HUDEP-2 (cell line): ENCODE measurements around the gene GPR161.

ENCODE experiments used
- DNase-seq, 76 experiments: peaks; one replicate each; lab custom pipeline; 2025; ENCODE audit not compliant: unreplicated experiment in 76 of 76; lab: John Stamatoyannopoulos, UW

Gene GPR161

DNA sequence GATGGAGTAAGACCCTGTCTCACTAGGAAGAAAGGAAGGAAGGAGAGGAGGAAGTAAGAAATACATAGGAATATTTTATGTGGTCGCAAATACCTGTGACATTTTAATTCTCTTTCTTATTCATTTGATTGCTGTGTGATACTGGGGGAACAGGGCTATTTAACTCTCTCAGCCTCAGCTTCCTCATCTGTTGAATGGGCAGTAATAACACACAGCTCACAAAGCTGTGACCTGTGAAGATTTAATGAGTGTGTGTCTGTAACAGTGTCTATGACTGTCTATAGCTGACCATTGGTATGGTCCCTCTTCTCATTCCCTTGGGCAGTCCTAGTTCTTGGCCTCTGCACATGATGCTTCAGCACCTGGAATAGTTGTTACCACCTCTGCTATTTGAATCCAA lies 13.6 kb upstream of the GPR161 start:
- no peak for DNase-seq

DNA sequence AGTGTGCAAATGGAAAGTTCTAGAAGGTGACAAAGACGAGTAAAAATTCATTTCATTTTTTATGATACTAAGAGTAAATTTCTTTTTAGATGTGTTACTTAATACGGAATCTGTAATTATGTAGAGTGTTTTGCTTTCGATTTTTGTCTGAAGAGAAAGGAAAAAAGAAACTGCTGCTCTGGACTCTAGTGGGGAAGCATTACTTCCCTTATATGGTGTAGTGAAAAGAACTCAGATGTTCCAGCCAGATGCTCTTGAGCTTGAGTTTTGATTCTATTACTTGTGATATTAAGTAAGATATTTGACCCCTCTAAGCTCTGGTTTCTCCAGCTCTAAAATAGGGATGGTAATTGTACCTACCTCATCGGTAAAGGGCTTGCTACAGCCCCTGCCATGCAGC lies 12.2 kb upstream of the GPR161 start:
- no peak for DNase-seq

DNA sequence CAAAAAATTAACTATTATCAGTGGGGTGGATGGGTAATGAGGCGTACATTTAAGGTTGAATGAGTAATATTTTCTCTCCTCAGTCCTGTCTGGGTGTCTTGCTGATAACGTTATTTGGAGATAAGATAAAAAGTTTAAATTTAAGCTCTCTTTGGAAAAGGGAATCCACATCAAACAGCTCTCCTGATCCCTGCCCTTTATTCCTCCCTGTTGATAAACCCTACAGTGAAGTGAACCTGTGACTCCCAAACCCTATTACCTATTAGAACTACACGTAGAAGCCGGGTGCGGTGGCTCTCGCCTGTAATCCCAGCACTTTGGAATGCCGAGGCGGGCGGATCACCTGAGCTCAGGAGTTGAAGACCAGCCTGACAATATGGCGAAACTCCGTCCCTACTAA lies 9.9 kb upstream of the GPR161 start:
- no peak for DNase-seq

DNA sequence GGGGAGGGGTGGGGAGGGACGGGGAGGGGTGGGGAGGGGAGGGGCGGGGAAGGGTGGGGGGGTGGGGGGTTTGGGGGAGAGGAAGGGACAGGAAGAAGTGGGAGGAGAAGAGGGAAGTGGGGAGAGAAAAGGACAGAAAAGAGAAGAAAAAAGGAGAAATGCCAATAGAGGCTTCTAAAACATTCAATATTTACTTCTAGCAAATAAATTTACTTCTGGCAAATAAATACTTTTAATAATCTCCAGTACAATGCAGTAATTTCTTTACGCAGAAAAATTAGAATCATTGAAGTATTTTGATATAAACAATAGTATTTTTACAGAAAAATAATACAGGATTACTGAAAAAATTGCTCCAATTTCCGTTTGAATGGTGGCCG lies 9.4 kb upstream of the GPR161 start:
- DNase-seq, result no peak

DNA sequence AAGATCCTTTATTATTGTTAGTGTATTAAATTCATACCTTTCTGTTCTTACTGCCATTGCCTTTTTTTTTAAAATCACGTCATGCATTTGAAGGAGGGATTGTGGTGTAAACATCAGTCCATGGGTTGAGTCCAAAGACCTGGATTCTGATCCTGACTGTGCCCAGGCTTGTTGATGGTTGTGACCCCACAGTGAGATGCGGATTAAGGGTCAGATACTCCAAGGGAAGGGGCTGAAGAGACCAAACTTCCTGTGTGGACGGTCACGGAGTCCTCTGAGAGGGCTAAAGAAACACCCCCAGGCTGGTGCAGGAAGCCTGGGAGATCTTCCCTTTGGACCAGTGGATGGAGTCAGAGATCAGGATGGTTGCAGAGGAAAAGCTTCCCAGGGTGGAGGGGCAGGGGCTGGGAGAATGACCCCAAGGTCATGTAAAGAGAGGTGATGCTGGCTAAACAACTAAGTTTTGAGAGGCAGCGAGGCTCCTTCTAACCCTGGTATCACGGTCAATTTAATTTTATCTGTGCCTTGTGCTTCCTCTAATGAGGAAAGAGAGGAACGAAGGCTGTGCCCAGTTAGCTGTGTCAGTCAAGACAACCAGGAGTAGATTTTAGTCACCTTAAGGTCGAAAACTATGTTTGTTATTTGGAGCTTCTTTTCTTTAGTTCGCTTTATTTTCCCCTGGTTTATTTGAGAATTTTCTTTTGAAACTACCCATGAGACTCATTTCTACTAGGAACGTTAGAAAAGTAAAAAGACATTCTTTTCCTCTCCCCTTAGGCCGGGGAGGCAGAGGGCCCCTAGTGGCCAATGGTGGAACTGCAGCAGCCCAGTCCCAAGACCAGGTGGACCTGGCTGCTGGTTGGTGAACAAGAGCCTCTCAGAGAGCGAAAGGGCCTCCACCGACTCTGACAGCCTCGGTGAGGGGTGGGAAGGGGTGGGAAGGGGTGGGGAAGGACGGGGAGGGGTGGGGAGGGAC lies 8.7 kb upstream of the GPR161 start:
- DNase-seq, result peak in 71 of 76 experiments; percentile 6 to 82 (median 62)

DNA sequence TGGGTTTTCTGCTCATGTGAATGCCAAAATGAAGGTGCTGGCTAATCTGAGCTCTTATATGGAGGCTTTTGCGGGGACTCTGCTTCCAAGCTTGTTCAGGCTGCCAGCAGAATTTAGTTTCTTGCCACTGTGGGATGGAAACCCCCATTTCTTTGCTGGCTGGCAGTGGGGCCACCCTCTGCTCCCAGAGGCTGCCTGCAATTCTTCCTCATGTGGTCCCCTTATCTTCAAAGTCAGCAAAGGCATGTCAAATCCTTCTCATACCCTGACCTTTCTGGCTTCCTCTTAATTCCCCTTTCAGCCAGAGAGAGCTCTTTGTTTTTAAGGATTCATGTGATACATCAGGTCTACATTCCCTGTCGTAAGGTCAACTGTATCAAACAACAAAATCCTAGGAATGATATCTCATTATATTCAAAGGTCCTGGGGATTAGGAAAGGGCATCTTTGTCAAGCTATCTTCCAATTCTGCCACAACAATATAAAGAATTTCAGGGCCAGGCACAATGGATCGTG lies 5.2 kb upstream of the GPR161 start:
- no peak for DNase-seq

DNA sequence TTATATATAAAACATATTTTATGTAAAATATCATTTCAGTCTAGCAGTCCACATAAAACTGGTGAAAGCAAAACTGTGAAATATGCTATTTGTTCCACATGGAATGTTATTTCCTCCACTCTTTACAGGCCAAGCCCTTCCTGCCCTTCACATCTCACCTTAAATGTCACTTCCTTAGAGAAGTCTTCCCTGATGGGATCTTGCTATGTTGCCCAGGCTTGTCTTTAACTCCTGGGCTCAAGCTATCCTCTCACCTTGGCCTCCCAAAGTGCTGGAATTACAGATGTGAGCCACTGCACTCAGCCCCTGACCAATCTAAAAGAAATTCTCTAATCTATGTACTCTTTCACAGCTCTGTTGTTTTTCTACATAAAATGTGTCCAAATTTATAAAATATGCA lies 2.3 kb upstream of the GPR161 start:
- no peak for DNase-seq

DNA sequence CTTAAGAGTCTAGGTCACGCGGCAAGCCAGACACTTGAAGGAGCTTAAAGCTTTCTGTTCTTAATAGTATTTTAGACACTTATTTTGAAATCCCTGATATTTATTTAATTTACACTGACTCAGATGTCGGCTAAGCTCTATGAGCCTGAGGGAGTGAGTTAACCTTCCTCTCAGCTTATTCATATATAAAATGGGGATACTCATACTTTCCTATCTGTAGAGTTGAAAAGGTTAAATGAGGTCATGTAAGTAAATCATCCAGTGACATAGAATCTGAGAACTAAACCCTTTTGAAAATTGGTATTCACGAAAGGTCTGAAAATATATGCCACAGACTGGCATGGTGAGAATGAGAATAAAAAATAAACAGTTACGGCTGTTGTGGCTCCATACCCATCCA lies 1.4 kb upstream of the GPR161 start:
- no peak for DNase-seq

DNA sequence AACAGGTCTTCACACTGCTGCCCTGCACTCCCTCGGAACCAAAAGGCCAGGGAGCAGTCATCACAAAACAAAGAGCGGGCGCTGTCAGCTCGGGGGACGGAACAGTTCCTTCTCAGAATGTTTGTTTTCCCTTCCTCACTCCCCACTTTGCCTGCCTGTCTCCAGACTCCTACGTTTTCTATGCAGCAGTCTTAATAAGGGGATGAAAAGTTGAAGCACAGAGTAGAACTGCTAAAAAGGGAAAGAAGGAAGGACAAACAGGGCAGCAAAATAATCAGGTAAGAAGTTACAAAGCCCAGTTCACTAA lies 738 bp upstream of the GPR161 start:
- DNase-seq, result no peak

DNA sequence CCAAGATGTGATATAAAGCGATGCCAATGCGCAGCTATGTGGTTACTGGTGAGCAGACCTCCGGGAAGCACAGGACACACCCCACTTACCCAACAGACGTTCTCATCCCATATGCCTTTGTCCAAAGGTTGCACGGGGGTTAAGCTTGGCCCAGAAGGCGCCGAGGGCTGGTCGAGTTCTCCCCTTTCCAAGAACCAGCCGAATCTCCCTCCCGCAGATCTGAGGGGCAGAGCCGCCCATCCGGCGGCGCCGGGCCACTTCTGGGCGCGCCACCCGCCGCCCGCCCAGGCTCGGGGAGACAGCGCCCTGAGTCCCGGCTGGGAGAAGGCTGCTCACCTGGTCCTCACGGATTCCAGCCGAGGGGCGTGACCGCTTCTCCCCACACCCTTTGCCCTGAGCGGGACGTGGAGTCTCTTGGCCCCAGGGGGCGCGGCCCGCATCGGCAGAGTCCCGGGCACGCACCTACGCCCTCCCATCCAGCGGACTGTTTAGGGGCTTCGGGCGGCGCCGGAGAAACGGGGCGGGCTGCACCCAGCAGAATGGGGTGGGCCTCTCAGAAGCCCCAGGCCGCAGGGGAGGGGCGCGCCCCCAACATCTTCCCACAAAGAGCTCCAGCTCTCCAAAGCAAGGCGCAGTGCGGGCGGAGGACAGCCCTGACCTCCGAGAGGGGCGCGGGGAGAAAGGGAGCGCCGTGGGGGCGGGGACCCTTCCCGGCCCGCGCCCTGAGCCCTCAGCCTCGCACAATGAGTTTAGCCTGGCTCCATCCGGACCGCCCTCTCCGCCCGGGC lies 615 bp downstream of the GPR161 start:
- peak in 11 of 76 experiments; percentile 6 to 33 (median 24) for DNase-seq

DNA sequence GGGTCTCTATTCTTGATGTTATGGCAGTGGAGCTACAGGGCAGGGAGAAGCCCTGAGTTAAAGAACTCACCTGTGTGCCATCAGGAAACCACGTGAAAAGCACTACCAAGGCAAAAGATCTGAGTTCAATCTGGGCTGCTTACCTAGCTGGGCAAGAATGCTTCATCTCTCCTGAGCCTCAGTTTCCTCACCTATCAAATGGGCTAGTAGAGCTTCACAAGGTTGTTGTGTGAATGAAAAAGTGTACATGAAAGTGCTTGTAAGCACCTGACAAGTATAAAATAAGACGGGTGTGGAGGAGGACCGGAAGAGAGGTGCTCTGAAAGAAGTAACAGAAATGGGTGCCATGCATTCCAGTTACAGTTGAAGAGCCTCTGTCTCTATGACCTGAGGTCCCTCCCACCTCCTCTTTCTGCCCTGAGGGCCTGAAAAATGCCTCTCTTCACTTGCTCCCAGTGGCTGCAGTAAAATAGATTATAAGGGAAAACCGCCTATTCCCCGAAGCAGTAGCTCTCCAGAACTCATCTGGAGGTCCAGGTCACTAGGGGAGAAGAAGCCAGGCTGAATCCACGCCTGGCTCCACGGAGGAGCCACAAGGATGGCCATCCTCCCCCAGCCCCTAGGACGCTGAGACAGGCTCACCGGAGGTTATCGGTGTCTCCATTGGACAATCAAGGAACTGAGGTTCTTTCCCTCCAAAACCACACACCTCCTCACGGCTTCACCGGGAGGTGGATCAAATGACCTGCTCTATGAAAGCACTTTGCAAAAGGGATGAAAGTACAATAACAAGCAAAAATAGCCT lies 1.4 kb downstream of the GPR161 start:
- DNase-seq, result peak in 1 of 76 experiments; percentile 33

DNA sequence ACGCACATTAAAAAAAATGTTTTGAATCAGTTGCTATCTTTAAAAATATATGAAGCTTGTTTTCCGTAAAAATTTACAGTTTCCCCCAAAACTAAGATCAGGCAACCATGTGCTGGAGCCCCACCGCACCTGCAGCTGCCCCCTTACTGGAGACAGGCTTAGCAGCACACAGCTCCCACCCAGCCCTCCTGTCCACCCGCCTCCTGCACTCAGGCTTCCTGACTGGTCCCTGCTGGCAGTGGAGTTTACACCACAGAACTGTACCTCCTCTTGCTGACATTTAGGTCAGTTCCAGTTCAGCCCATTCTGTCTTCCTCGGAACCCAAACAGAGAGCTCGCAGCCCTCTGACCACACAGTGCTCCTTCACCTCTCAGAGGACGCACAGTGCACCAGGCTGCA lies 2.1 kb downstream of the GPR161 start:
- DNase-seq, result no peak

DNA sequence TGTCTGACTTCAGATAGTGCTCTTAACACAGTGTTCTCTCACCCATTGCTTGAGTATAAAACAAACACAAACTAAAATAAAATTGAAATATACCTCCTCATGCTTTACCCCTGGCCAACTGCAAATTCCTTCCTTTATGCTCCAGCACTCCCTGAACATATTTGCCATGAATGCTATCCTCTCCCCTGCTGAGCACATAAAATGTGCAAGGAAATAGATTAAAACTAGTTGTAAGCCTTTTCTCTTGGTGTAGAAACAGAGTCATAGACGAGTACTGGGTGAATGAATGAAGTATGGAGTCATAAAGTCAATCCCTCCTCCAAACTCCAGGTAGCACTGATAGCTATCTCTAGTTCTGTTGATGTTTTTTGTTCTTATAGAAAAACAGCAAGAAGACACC lies 2.6 kb downstream of the GPR161 start:
- no peak for DNase-seq

DNA sequence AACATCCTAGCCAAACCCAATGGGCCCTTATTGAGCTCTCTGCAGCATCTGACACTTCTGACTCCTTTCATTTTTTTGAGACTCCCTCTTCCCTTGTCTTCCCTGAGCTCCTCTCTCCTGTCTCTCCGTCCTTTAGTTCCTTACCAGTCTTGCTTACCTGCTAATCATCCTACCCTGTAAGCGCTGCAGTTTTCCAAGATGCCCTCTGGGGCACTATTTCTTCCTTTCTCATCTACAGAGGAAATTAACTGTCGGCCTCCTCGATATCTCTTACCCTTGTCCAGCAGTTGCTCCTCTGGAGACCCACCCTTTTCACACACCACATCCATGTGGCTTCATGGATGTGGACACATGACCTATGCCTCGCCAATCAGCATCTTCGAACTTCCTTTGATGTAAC lies 6.8 kb downstream of the GPR161 start:
- no peak for DNase-seq

DNA sequence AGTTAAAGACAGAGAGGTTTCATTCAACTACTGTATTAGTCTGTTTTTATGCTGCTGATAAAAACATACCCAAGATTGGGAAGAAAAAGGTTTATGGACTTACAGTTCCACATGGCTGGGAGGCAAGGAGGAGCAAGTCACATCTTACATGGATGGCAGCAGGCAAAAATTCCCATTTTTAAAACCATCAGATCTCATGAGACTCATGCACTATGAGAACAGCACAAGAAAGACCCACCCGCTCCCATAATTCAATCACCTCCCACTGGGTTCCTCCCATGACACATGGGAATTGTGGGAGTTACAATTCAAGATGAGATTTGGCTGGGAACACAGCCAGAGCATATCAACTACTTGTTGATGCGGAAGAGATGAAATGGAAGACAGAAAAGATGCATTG lies 9.2 kb downstream of the GPR161 start:
- no peak for DNase-seq

DNA sequence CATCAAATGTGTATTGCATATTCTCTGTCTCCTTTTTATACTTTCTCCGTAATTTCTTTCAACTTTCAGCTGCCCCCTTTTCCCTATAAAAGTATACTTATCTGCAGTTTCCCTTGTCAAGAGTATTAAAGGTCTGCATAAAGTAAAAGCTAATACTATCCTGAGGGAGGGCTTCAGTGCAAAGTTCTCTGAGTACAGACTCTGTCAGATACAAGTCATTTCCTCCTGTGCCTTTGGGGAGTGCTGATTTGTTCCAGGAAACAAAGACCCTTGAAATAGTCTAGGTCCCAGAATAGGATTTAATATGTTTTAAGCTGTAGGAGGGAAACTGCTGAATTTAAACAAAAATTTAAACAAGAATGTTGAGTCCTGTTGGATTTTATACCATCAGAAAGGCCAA lies 11.7 kb downstream of the GPR161 start:
- DNase-seq, result no peak

DNA sequence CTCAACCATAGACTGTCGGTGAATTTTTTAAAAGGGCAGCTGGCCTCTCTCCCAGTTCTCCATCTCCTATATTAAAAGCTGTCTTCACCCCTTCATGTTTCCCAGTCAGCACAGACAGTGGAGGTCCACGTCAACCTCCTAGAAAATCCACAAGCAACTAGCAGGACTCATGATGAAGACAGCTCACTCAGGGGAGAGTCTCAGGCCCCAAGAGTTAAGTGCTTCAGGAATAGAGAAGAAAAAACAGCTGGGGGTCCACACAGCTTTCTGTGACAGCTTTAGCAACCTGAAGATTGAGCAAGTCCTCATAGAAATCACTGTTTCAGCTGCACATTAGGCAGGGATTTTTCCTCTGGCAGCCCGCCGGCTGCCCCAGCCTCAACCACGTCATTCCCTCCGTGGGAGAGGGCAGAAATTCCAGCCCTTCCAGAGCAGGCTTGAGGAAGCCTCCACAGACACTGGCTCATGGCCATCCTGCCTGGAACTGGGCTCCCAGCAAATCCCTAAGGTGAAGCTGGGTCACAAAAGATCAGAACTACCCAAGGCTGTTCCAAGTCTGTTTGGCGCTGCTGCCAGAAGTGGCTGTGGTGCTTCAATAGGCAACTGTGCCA lies 15.2 kb downstream of the GPR161 start:
- no peak for DNase-seq

DNA sequence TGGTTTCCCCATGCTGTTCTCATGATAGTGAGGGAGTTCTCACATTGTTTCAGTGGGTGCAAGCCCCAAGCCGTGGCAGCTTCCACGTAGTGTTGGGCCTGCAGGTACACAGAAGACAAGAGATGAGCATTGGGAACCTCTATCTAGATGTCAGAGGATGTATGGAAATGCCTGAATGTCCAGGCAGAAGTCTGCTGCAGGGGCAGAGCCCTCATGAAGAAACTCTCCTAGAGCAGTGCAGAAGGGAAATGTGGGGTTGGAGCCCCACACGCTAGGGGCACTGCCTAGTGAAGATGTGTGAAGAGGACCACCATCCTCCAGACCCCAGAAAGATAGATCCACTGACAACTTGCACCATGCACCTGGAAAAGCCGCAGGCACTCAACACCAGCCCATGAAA lies 17.0 kb downstream of the GPR161 start:
- no peak for DNase-seq

DNA sequence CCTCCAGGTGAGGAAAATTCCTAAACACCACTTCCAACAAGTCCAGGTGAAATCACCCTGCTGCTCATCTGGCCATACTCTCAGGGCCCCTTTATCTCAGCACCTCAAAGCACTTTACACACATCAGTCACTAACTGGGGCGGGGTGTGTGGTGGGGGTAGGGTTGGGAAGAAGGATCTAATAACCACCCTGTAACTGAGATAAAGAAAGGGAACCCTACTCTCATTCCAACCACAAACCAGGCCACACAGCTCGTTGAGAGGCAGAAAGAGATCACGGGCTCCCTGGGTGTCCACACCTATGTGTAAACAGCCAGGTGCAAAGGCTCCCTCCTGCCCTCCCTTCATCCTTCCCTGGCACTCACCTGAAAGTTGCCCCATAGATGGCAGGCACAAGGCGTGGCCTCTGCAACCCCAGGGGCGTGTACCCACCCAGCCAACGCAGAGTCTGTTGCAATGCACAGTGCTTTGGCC lies 20.4 kb downstream of the GPR161 start:
- DNase-seq, result no peak

DNA sequence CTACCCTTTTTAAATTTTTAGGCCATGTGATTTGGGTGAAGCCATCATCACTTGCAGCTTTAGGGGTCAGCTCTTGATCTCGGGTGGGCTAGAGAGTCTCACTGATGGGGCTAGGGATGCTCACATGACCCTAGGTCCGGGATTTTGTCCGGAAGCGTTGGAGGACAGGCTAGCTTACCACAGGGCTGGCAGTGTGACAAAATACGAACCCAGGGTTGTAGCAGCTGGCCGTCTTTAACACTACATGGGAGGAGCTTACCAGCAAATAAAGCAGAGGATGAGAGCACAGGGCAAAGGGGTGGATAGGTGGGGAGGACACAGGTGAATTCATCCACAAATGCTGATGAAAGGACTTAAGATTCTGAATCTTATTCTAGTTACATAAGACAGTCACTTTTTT lies 21.9 kb downstream of the GPR161 start:
- DNase-seq, result no peak
